ENCODE results near the gene DPP6. TPM values are rescaled to one million over a fixed set of nuclear protein-coding genes. Genes with fewer than 3 reads are reported as not detected.

The DPP6 gene
- total and polyA plus RNA-seq, 2 experiments from 2014 or later, result 0.21 TPM; not detected in 1

- H3K36me3 ChIP-seq, result no peaks in the 10 kb centered on the region
- no peak for DNase-seq (ENCODE audit: low read depth in 1 of 2, low spot score in 1 of 2)
- H3K27ac ChIP-seq, result no peak overlapping the region
- H3K9me3 ChIP-seq (ENCODE audit: low read depth), result no peaks in the 10 kb centered on the region
- no peaks in the 10 kb centered on the region for H3K4me1 ChIP-seq (ENCODE audit: low read depth)
- H3K27me3 ChIP-seq, result no peaks in the 10 kb centered on the region
- no peak overlapping the region for H3K4me3 ChIP-seq
- TF ChIP-seq CTCF (IDR thresholded peaks at IDR 0.05; ENCODE audit: low read depth, low read length), result no peak
Observed at GRCh38 chr7:154472343-154472742, 420.1 kb downstream of the DPP6 start.

DNA sequence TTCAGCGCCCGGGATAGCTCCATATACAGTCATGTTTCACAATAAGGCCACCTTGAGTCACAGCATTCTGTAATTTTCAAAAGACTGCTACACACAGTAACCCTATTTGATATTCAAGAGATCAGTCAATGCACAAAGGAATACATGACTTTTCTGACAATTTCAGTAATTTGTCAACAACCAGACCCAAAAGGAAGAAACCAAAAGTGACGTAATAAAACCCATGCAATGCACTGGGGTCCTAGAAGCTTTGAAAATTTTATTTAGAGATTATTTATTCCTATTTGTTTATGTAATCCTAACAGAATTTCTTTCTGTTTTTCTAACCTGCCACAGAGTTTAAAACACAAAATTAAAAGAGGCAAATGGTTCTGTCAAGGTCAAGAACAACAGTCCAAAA is 421.2 kb downstream of the DPP6 start:
- DNase-seq (ENCODE audit: low read depth in 1 of 2, low spot score in 1 of 2), result no peak
- no peaks in the 10 kb centered on the region for H3K4me1 ChIP-seq (ENCODE audit: low read depth)
- no peaks in the 10 kb centered on the region for H3K27me3 ChIP-seq
- H3K27ac ChIP-seq, result no peak overlapping the region
- no peaks in the 10 kb centered on the region for H3K36me3 ChIP-seq
- no peak for TF ChIP-seq CTCF (IDR thresholded peaks at IDR 0.05; ENCODE audit: low read depth, low read length)
- no peaks in the 10 kb centered on the region for H3K9me3 ChIP-seq (ENCODE audit: low read depth)
- no peak overlapping the region for H3K4me3 ChIP-seq

DNA sequence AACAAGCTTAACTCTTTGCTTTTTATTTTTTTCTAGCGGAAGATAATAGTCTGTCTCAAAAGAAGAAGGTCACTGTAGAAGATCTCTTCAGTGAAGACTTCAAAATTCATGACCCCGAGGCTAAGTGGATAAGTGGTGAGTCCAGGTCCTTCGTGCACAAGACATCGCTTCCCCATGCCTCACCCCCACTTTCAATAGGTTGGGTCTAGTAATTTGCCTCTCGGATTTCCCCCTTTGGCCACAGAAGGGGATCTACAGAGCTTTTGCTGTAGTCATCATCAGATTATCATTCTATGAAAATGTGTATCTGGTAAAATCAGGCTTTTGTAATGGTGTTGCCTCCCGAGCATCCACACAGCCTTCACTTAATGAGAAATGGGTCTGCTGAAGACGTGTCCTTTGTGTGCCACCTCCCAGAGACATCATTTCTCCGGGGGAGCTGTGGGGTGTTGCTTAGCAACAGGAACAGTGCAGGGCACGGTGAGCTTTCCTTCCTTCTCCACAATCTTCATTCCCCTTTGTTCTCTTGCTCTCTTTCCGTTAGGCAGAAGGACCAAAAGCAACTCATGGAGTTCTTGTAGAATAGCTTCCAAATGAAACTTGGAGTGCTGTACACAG is 422.8 kb downstream of the DPP6 start:
- Histone ChIP-seq H3K4me1 (ENCODE audit: low read depth) (no peaks in the 10 kb centered on the region), H3K27me3 (no peaks in the 10 kb centered on the region), H3K36me3 (no peaks in the 10 kb centered on the region), H3K4me3 (no peak overlapping the region), H3K9me3 (ENCODE audit: low read depth) (no peaks in the 10 kb centered on the region), H3K27ac (no peak overlapping the region)
- no peak for DNase-seq (ENCODE audit: low read depth in 1 of 2, low spot score in 1 of 2)
- no peak for TF ChIP-seq CTCF (IDR thresholded peaks at IDR 0.05; ENCODE audit: low read depth, low read length)

GRCh38 chr7:154475864-154476263 is 423.7 kb downstream of the DPP6 start:
- no peak for DNase-seq (ENCODE audit: low read depth in 1 of 2, low spot score in 1 of 2)
- no peak overlapping the region for H3K27ac ChIP-seq
- no peaks in the 10 kb centered on the region for H3K27me3 ChIP-seq
- no peaks in the 10 kb centered on the region for H3K9me3 ChIP-seq (ENCODE audit: low read depth)
- H3K4me1 ChIP-seq (ENCODE audit: low read depth), result no peaks in the 10 kb centered on the region
- H3K36me3 ChIP-seq, result no peaks in the 10 kb centered on the region
- no peak overlapping the region for H3K4me3 ChIP-seq
- TF ChIP-seq CTCF (IDR thresholded peaks at IDR 0.05; ENCODE audit: low read depth, low read length), result no peak

GRCh38 chr7:154480817-154481216 is 428.6 kb downstream of the DPP6 start:
- TF ChIP-seq CTCF (IDR thresholded peaks at IDR 0.05; ENCODE audit: low read depth, low read length), result no peak
- Histone ChIP-seq H3K4me3 (no peak overlapping the region), H3K27me3 (no peaks in the 10 kb centered on the region), H3K36me3 (no peaks in the 10 kb centered on the region), H3K9me3 (ENCODE audit: low read depth) (no peaks in the 10 kb centered on the region), H3K27ac (no peak overlapping the region), H3K4me1 (ENCODE audit: low read depth) (no peaks in the 10 kb centered on the region)
- no peak for DNase-seq (ENCODE audit: low read depth in 1 of 2, low spot score in 1 of 2)

Measured in cardiac muscle cell (in vitro differentiated cells and primary cell).